Sciatic nerve (tissue), 2 donors: ENCODE results near the gene GNG4. TPM values are rescaled to one million over a fixed set of nuclear protein-coding genes. Genes with fewer than 3 reads are reported as not detected.
"Not testable (repeated sequence)": the region's sequence is repeated elsewhere in the genome, so short reads cannot be mapped to it uniquely, and the experiment has no call there.

Experiments used
- ATAC-seq: fragments of 200-7000 bp; cut with Tn5 transposase; one replicate; pipeline ENCODE4 v1.9.1; 2020; ENCODE audit warnings: mild to moderate bottlenecking, moderate library complexity
- DNase-seq: peaks from one replicate; pipeline ENCODE4 v3.0.0-alpha.2; 2020; ENCODE audit warnings: low spot score
- intact Hi-C: fragments of 100-400 bp; cut with DNase I; formaldehyde crosslinking; loops from one replicate; pipeline ENCODE4 v1.14.2; 2022
- total RNA-seq: library from RNA; stranded (reverse); fragmentation: NEBNext Ultra II Directional; extraction: Animal tissue kit (Norgen Biotek cat#: 25700); gene quantifications from one replicate; pipeline ENCODE4 v1.2.1, GENCODE V29; 2021
- donor health status: DM: no; HTN: no; CAD: no.
- donor health status: DM: no; HTN: no; CAD: no.

Gene GNG4
- total RNA-seq, 1 donor from 2014 or later, result 4.0 TPM

DNA sequence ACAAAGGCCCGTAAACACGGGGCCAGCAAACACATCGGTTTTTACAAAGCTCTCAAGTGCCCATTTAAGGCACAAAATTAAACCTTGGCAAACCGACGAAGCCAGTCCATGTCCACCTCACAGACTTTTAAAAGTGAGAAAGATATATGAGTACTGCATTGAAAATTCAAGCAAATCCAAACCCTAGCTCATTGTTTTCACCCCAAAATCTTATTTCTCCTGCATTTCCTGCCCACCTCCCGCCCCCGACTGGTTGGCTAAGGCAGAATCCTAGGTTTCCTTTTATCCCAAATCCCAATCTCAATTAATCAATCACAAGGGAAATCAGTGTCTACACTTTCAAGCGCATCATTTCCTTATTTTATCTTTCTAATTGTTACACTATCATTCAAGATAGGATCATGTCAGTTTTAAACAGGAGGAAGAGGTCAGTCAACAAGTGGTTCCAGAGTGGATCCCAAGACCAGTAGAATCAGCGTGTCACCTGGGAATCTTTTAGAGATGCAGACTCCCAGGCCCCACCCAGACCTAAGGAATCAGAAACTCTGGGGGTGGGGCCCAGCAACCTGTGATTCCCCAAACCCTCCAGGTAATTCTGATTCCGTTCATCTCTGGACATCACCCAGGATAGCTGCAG, 1.7 kb upstream of the GNG4 start:
- intact Hi-C loops, result no loop called here
- no peak for DNase-seq
- ATAC-seq, result no peak

DNA sequence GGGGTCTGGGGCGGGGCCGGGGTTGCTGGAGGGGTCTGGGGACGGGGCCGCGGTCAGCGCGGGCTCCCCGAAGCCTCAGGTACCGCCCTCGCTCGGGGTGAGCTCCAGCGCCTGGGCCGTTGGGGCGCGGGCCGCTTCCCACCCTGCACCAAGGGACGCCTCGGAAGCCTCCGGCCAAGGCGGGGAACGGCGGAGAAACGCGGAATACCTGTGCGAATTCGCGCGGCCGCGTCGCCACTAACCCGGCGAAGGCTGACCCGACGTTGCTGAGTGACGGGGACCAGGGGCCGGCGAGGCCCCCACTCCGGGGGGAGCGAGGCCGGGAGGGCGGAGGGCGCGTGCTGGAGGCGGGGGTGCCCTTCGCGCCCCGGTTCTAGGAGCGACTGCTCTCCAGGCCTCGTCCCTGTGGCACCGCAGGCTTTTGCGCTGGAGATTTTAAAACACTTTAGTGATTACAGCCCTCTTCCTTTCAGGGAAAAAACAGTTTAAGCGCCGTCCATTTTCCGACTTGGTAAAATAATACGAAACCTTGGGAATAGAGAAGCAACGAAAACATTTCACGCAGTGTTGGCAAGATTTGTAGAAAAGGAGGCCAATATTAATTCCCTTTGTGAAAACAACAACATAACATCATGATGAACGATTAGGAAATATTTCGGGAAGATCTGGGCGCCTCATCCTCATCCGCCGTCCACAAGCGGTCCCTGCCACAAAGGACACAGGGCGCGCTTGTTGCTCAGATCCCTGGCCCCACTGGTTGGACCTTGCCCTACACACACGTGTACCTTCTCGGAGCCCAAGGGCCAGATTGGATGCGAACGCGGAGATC, 971 bp upstream of the GNG4 start:
- intact Hi-C loops, result no loop called here
- ATAC-seq, result peak; percentile 58
- DNase-seq, result no peak

DNA sequence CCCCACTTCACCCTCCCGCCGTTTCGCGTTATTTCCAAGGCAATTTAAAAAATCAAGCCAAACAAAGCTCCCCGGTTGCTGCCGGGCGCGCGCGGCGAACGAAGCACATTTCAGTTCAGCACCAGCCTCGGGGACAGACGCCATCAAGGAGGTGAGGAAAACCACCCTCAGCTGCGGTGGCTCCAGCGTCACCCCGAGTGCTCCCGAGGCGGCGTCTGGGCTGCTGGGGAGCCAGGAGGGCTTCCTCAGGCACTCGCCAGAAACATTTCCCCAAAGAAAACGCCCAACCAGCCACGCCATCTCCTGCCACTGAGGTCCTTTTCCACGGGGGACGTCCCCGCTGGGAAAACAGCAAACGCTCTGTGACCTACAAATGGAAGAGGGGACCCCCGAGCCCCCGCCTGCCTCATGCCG, 623 bp downstream of the GNG4 start:
- ATAC-seq, result peak; percentile 80

DNA sequence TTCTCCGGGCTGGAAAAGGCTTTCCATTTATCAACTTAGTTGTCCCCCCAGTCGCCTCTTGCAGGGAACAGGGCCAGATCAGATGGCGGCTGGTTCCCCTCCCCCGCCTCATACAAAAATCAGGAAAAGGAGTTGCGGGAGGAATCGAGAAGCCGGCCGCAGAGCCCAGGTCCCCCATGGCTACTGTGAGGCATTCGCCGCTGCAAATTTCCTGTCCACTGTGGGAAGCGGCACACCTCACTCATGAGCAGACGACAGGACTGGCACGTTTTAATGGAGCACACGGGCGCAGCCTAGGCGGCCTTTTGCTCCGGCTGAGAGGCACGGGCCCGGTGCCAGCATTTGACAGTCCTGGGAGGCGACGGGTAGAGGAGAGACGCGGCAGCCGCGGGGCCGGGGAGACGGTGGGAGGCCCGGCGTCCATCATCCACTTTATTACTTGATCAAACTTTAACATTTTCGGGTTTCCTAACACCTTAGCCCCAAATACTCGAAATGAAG, 1.1 kb downstream of the GNG4 start:
- no peak for ATAC-seq
- DNase-seq, result no peak
- intact Hi-C loops, result no loop called here

More for the DNA sequence above, 623 bp downstream of the GNG4 start:
- no peak for DNase-seq
- intact Hi-C loops, result no loop called here

DNA sequence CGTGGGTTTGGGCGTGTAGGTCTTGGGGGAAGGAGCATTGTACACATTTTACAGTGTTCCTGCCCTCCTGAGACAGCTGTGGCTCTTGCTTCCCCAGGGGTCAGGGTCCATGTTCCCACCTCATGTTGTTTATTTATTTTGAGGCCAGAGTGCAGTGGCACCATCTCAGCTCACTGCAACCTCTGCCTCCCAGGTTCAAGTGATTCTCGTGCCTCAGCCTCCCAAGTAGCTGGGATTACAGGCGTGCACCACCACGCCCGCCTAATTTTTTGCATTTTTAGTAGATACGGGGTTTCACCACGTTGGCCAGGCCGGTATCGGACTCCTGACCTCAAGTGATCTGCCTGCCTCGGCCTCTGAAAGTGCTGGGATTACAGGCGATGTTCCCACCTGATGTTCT, 2.0 kb downstream of the GNG4 start:
- DNase-seq, intact Hi-C loops, ATAC-seq: not testable (repeated sequence)

DNA sequence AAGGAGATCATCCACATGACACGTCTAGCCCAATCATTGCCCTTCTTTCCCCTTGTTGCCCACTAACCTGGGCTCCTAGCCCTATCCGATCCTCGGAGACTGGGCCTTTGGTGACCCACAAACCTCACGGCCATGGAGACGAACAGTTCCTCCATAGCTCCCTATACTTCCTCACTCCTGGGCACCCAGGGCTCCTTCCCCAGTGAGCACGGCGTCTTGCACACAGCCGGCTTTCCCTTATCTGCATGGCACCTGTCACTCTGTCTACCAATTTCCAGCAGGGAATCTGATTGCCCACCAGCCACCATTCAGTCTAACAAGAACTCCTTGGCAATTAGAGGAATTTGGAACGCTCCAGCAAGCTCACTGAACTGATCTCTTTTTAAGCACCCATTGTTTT, 3.1 kb downstream of the GNG4 start:
- intact Hi-C loops, result no loop called here
- DNase-seq (no peak), ATAC-seq (no peak)

DNA sequence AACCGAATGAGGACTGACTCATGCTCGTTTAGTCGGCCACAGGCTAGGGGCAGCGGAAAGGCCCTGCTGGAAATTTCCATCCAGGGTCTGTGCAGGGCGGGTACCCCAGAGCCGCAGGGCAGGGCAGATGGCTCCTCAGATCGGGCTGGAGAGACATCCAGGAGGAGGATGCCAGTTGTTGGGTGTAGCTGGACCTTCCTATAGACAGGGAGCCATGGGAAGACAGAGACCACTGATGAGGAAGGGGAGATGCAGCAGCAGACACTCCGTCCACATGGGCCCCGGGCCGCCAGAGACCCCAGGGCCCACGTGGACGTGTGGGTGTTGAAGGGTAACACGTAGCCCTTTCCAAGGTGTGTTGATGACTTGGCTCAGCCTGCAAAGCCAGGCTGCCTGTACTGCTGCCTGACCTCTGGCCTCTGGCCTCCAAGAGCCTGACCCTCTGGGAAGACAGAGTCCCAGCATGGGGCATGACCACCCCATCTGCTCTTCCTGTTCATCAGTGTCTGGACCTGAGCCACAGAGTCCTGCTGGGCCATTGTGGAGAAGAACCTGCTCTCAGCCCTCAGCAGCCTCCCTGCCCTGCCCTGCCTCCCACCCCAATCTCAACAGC, 4.8 kb downstream of the GNG4 start:
- ATAC-seq (no peak), DNase-seq (no peak)
- intact Hi-C loops, result no loop called here

DNA sequence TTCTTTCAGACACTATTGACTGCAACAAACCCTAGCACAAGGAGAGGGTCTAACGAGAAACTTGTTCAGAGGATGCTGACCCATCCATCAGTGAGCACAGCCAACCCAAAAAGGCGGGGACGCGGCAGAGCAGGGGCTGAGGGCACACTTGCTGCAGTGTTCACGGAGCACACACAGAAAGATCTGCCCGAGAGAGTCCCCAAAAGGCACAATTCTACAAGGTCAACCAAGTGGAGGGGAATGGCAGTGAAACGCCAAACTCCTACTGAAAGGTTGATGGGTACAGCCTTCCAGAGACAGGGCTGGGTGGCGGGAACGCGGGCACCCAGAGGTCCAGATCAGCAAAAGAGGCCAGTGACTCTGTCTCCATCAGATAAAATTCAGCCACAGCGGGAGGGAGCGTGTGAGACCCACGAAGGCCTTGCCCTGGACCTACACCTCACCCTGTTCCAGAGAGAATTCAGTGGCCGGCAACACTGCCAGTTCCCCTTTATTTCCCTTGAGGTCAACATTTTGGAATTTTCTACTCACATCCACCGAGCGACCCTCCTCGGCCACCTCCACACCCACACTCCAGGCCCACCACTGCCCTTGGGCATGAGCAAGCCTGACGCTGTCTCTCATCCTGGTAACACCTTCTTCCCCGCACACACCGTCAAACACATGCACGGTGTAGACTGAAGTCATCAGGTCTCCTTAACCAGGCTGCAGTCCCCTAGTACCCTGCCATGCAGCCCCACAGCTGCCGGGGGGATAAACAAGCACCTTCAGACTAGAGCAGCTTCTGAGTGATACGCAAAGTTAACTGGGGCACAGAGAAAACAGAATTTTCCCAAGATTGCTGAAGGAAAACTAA, 5.5 kb downstream of the GNG4 start:
- intact Hi-C loops, result no loop called here
- ATAC-seq (no peak), DNase-seq (no peak)

DNA sequence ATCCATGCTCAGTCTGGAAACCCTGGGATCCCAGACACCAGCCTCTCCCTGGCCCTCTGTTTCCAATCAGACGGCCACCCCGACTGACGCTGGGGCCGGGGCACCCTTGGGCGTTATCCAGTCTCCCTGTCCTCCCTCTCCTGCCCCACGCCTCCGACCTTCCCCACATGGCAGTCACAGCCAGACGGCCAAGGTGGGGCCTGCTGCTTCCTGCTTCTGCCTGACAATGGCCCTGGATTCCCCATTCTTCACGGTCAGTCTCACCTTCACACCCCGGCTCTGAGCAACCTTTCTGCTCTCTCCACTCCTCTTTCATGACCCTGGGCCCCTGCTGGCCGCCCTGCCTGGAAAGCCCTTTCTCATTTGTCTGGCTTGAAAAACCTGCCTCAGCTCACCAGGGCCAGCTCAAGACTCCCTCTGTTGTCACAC, 6.6 kb downstream of the GNG4 start:
- no peak for DNase-seq
- intact Hi-C loops, result no loop called here
- no peak for ATAC-seq

DNA sequence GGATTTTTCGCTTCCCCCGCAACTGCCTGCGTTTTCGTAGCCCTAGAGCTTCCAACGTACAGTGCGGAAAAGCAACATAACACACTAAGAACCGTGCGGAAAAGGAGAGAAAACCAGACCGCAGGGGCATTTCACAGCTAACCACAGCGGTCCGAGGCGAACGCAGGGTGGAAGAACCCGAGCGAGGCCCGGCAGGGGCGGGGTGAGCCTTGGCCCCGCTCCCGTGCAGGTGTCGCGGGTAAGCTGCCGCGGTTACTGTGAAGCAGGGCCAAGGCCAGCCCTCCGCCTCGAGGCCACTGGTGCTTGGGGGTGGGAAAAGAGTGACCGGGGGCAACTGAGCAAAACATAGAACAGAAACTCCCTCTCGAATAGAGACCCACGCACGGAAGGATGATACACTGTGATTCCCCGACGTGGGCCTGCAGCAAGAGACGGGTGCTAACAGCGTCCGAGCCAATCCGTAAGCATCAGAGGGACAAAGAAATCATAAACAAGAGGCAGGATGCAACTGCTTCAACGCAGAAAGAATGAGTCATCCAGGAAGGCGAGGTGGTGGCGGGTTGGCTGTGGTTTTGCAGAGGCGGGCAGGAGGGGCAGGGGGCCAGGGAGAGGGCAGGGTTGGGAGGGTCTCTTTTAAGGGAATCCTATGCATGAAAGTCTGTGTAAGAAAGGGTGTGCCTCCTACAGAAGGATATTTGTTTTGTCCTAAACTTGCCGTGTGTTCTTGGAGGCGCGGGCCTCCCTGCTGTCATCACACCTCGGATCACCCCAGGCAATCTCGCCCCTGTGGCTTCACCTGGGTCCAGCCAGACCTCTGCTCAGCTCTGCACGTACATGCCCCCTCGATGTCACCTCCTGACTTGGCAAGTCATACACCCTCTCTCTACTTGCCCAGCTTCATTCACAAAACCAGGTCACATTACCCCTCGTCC, 7.3 kb downstream of the GNG4 start:
- intact Hi-C loops, result no loop called here
- DNase-seq (peak; percentile 52), ATAC-seq (no peak)

DNA sequence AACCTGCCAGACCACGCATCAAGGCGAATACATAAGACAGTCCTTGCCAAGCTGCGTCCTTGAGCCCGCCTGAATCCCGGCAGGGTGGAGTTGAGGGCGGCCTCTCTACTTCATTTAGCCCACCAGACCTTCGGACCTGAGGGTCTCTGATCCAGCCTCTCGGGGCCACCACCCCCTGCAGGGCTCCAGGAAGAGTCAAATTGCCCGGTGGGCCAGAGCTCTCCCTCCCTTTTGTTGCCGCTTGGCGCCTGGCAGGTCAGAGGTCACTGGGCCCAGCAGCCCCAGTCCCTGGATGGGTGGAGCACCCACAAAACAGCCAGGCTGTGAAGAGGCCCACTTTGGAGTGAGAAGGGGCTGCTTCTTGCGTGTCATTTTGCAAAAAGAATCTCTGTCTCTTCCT, 9.0 kb downstream of the GNG4 start:
- ATAC-seq (no peak), DNase-seq (peak; percentile 42)
- intact Hi-C loops, result no loop called here

DNA sequence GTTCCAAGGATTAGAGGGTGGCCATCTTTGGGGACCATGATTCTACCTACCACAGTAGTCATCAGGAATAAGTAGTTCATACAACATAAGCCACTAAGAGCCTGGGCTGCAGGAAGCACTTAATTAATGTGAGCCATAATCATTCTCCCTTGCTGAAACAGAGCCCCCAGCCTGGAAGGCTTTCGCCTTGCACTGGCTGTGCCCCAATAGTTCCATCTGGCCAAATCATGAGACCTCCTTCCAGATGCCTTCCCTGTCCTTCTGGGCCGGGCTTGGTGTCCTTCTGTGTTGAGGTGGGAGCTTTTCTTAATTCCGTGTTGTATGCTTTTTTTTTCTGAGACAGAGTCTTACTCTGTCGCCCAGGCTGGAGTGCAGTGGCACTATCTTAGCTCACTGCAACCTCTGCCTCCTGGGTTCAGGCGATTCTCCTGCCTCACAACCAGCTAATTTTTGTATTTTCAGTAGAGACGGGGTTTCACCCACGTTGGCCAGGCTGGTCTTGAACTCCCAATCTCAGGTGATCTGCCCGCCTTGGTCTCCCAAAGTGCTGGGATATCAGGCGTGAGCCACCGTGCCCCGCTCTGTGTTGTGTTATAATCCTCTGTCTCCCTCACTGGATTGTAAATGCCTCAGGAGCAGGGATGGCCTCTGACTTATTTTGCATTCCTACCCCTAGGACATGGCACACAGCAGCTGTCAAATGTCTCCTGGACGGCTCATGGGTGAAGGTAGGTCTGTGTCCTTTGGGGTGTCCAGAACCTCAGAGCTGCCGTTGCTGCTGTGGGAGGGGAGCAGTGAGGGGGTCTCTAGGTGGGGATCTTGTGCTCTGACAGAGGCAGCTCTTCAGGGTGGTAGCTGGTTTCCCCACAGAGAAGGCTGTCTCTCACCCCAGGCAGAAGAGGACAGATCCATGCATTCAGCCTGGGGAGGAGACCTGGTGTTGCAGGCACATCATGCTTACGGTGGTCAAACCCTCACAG, 10.1 kb downstream of the GNG4 start:
- DNase-seq (peak; percentile 40), ATAC-seq (no peak)
- intact Hi-C loops, result no loop called here

DNA sequence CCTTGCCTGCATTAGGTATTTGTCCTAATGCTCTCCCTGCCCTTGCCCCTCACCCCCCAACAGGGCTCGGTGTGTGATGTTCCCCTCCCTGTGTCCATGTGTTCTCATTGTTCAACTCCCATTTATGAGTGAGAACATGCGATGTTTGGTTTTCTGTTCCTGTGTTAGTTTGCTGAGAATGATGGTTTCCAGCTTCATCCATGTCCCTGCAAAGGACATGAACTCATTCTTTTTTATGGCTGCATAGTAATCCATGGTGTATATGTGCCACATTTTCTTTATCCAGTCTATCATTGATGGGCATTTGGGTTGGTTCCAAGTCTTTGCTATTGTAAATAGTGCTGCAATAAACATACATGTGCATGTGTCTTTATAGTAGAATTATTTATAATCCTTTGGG, 11.0 kb downstream of the GNG4 start:
- ATAC-seq, intact Hi-C loops: not testable (repeated sequence)
- peak; percentile 5 for DNase-seq

DNA sequence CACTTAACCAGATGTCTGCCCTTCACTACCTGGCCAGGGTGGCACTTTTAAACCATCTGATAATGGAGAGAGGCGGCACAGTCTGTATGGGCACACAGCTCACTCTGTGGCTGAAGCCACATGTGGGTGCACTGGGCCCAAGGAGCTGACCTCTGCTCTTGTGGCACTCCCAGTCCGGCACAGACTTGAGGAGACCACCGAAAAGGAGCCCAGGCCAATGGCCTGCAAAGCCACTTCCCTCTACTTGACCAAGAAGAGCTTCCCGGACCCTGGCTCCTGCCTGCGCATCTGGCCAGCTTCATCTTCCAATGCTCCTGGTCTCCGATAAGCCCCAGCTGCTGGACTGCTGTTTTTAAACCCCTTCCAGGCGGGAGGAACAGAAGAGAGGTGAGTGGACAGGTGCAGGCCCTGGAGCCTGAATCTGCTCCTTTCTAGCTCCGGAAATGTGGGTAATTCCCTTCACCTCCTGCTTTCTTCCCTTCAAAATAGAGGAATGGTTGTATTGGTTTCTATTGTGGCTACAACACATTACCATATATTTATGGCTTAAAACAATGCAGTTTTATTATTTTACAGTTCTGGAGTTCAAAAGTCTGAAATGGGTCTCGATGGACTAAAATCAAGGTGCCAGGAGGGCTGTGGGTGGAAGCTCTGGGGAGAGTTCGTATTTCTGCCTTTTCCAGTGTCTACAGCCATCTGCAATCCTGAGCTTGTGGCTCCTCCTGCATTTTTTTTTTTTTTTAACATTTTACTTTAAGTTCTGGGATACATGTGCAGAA, 11.6 kb downstream of the GNG4 start:
- DNase-seq (peak; percentile 32), ATAC-seq (no peak)
- intact Hi-C loops, result no loop called here

DNA sequence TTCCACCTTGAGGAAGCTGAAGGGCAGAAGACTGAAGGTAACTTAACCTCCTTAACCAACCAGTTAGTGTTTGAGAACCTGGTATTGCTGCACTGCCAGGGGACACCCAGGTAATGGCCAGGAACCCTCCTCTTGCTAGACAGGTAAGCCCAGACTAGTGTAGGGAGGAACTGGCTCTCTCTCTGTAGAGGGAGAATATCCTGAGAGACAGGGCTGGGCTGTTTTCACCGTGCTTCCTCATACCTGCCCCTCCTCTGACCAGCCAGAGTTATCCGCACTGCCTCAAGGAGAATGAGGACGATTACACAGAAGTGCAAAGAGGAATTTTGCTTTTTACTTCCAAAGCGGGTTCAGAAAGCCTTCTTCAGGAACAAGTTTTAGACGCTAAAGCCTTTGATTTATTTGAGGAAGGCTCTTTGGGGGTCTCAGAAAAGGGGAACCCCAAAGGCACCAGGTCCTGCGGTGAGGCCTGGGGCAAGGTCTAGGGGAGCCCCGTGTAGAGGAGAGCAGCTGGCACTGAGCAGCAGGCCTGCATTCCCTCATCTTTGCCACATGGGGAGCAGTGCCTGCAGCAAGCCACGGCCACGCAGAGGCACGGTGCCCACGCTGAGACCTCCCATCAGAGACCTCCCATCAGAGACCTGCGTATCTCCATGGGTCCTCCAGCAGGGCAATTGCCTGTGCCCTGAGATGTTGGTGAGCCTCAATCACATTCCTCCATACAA, 13.5 kb downstream of the GNG4 start:
- ATAC-seq (no peak), DNase-seq (no peak)
- intact Hi-C loops, result no loop called here
